ENCODE measurements around the gene TTC39B.

DNA sequence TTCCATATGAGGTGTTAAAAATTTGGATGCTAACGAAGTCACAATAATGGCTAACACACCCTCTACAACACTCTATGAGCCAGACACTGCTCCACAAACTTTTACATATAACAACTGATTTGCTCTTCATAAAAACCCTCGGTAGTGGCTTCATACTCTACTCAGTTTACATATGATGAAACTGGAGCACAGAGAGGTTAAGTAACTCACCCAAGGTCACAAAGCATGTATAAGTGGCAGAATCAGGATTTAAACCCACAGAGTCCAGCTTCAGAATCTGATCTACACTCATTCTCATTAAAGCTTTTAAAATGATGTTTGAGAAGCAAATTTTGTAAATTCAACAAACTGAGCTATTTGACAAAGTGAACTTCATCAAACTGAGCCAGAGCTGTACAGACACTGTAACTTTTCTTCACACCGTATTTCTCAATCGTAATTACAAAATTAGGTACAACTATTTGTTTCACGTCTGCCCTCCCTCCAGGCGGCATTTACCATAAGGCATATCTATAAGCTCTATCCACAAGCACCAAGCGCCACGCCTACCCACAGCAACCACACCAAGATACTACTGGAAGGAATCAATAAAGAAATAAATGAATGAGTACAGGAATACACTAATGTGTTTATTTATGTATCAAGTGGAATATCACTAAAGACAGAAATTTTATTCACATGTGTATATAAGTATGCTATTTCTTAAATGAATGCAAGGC, 24.3 kb downstream of the TTC39B start:
- no peak for TF ChIP-seq EP300 (IDR thresholded peaks at IDR 0.05; ENCODE audit: borderline replicate concordance)
- no peak for TF ChIP-seq EGR1 (IDR thresholded peaks at IDR 0.05)
- no peak for TF ChIP-seq REST (IDR thresholded peaks at IDR 0.05; ENCODE audit: low read depth)
- no peak for TF ChIP-seq TAF1 (IDR thresholded peaks at IDR 0.05; ENCODE audit: low read depth)
- TF ChIP-seq, protein P1, sequence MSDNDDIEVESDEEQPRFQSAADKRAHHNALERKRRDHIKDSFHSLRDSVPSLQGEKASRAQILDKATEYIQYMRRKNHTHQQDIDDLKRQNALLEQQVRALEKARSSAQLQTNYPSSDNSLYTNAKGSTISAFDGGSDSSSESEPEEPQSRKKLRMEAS (IDR thresholded peaks at IDR 0.05): no peak
- no peak for TF ChIP-seq TCF12 (IDR thresholded peaks at IDR 0.05; ENCODE audit: low read depth)
- TF ChIP-seq FOXM1 (IDR thresholded peaks at IDR 0.05; ENCODE audit: borderline replicate concordance, low read depth): no peak
- TF ChIP-seq YY1 (IDR thresholded peaks at IDR 0.05; ENCODE audit: low read depth): no peak
- no peak for TF ChIP-seq CREB1 (IDR thresholded peaks at IDR 0.05; ENCODE audit: low read depth)
- no peak for TF ChIP-seq RAD21 (IDR thresholded peaks at IDR 0.05; ENCODE audit: low read depth)
- no peak for TF ChIP-seq NFIC (IDR thresholded peaks at IDR 0.05)
- no peak for TF ChIP-seq CEBPB (IDR thresholded peaks at IDR 0.05)

Data from Ishikawa (cell line).